ENCODE measurements around the gene FGFBP1.

- TF ChIP-seq CTCF (IDR thresholded peaks at IDR 0.05) (no peak), POLR2A (IDR thresholded peaks at IDR 0.05) (no peak)
Observed at GRCh38 chr4:15942283-15942682, 3.7 kb upstream of the FGFBP1 start.
